Thymus (tissue), 11 donors: Measurements from ENCODE around the gene PI4K2A. TPM values are rescaled to one million over a fixed set of nuclear protein-coding genes. Genes with fewer than 3 reads are reported as not detected.
"Not testable (repeated sequence)": the region's sequence is repeated elsewhere in the genome, so short reads cannot be mapped to it uniquely, and the experiment has no call there.

Experiments used
- DNase-seq, 9 donors: peaks; one replicate each; pipeline ENCODE4 v3.0.0-alpha.2; 2013; ENCODE audit warnings: low spot score in 9 of 9, low read depth in 6 of 9, missing footprints in 1 of 9
- H3K27ac ChIP-seq, 2 donors: one replicate each; pipeline ENCODE4 v1.5.1; 2013; ENCODE audit warnings: control low read depth in 1 of 2, low read depth in 1 of 2, low read length in 1 of 2, mild to moderate bottlenecking in 1 of 2, moderate library complexity in 1 of 2
- H3K27me3 ChIP-seq, 2 donors: one replicate each; pipeline ENCODE4 v1.5.1; 2013; ENCODE audit warnings: low read length in 1 of 2; ENCODE audit not compliant: control insufficient read depth in 2 of 2, insufficient read depth in 1 of 2
- H3K36me3 ChIP-seq, 2 donors: one replicate each; pipeline ENCODE4 v1.5.1; 2013; ENCODE audit warnings: low read length in 1 of 2, mild to moderate bottlenecking in 1 of 2, moderate library complexity in 1 of 2; ENCODE audit not compliant: control insufficient read depth in 2 of 2, insufficient read depth in 2 of 2
- H3K4me1 ChIP-seq, 2 donors: one replicate each; pipeline ENCODE4 v1.5.1; 2013; ENCODE audit warnings: low read length in 2 of 2; ENCODE audit not compliant: control insufficient read depth in 2 of 2, insufficient read depth in 2 of 2
- H3K4me3 ChIP-seq, 2 donors: one replicate each; pipeline ENCODE4 v1.5.1; 2013; ENCODE audit warnings: low read length in 2 of 2, control low read depth in 1 of 2, mild to moderate bottlenecking in 1 of 2
- H3K9me3 ChIP-seq, 2 donors: one replicate each; pipeline ENCODE4 v1.5.1; 2013; ENCODE audit warnings: low read length in 1 of 2, mild to moderate bottlenecking in 1 of 2; ENCODE audit not compliant: control insufficient read depth in 2 of 2, insufficient read depth in 1 of 2
- WGBS: extraction: QIAGEN DNeasy Blood & Tissue Kit; methylation state at CpG from one replicate; pipeline ENCODE4 v1.1.7; 2013; 5-methylcytosine and 5-hydroxymethylcytosine counted together
- polyA plus RNA-seq: library from polyadenylated mRNA; stranded (reverse); fragments of 200-250 nt; gene quantifications from one replicate; pipeline ENCODE4 v1.2.3, GENCODE V29; 2013
- total RNA-seq: library from RNA; stranded (reverse); fragments of 120-200 nt; gene quantifications from one replicate; pipeline ENCODE4 v1.2.4, GENCODE V29; 2013
- donor health status: healthy.

Gene PI4K2A
- total and polyA plus RNA-seq, 2 donors, result 8.9 to 13.5 TPM

- no peaks in the 10 kb centered on the region for H3K9me3 ChIP-seq
- H3K4me1 ChIP-seq, result no peaks in the 10 kb centered on the region
- H3K27me3 ChIP-seq, result no peaks in the 10 kb centered on the region
- H3K4me3 ChIP-seq, result no peak overlapping the region
- H3K36me3 ChIP-seq, result peaks cover 18 to 23% of the 10 kb centered on the region in 2 donors
- no peak overlapping the region for H3K27ac ChIP-seq
- peak in 7 of 9 donors; percentile 21 to 60 (median 48) for DNase-seq
- WGBS, result 100% methylated on average over 2 of the region's 2 CpGs
Observed at GRCh38 chr10:97676770-97677581, 36.5 kb downstream of the PI4K2A start.

- Histone ChIP-seq H3K4me3 (no peak overlapping the region), H3K27ac (no peak overlapping the region), H3K4me1 (no peaks in the 10 kb centered on the region), H3K27me3 (no peaks in the 10 kb centered on the region), H3K9me3 (no peaks in the 10 kb centered on the region), H3K36me3 (peaks cover 9 to 10% of the 10 kb centered on the region in 2 donors)
- DNase-seq, result no peak
- 97% methylated on average over 16 of the region's 16 CpGs for WGBS
Observed at GRCh38 chr10:97679594-97679993, 39.1 kb downstream of the PI4K2A start.

GRCh38 chr10:97682042-97682441 lies 41.6 kb downstream of the PI4K2A start:
- H3K36me3 ChIP-seq, result no peaks in the 10 kb centered on the region
- no peaks in the 10 kb centered on the region for H3K9me3 ChIP-seq
- peaks cover 0 to 9% of the 10 kb centered on the region in 2 donors for H3K27me3 ChIP-seq
- H3K4me3 ChIP-seq, result no peak overlapping the region
- 98% methylated on average over 4 of the region's 4 CpGs for WGBS
- H3K4me1 ChIP-seq, result peaks cover 4 to 11% of the 10 kb centered on the region in 2 donors
- H3K27ac ChIP-seq, result no peak overlapping the region
- DNase-seq, result no peak

- no peak overlapping the region for H3K27ac ChIP-seq
- no peak for DNase-seq
- no peaks in the 10 kb centered on the region for H3K9me3 ChIP-seq
- peaks cover 0 to 9% of the 10 kb centered on the region in 2 donors for H3K27me3 ChIP-seq
- no peak overlapping the region for H3K4me3 ChIP-seq
- no peaks in the 10 kb centered on the region for H3K36me3 ChIP-seq
- peaks cover 10 to 17% of the 10 kb centered on the region in 2 donors for H3K4me1 ChIP-seq
- 94% methylated on average over 9 of the region's 9 CpGs for WGBS
Observed at GRCh38 chr10:97683556-97684367, 43.3 kb downstream of the PI4K2A start.

DNA sequence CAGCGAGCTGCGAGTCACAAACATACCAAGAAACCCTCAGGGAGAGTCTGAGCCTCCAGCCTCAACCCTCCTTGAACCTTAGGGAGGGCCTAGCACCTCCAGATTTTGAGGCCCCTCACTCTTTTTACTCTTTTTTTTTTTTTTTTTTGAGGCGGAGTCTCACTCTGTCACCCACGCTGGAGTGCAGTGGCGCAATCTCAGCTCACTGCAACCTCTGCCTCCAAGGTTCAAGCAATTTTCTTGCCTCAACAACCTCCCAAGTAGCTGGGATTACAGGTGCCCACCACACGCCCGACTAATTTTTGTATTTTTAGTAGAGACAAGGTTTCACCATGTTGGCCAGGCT lies 43.9 kb downstream of the PI4K2A start:
- 97% methylated on average over 7 of the region's 7 CpGs for WGBS
- not testable (repeated sequence) for H3K9me3 ChIP-seq, H3K36me3 ChIP-seq, H3K27ac ChIP-seq, H3K4me3 ChIP-seq, H3K27me3 ChIP-seq, DNase-seq
- H3K4me1 ChIP-seq, result peaks cover 10 to 17% of the 10 kb centered on the region in 2 donors

DNA sequence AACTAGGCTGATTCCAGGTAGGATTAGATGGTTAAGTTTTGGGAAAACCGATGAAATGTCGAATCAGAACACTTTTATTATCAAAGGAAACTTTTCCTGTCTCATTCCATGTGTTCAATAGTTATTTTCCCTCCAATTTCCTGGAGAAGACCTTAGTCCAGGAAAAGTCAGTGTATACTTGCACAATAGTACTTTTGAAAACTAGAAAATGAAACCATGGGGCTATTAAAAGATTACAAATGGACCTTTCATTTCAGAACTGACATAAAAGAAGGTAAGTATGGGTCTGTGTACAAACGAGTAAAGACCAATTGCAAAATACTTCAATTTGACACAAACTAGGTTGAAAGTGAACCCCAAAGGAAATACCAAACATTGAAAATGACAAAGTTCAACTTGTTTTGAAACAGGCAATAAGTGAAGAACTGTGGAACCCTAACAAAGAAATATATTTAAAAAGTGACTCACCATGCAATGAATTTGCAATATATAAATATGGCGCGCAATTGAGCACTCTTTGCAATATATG lies 44.5 kb downstream of the PI4K2A start:
- Histone ChIP-seq H3K36me3 (no peaks in the 10 kb centered on the region), H3K4me3 (no peak overlapping the region), H3K4me1 (peaks cover 10 to 17% of the 10 kb centered on the region in 2 donors), H3K9me3 (no peaks in the 10 kb centered on the region), H3K27ac (no peak overlapping the region), H3K27me3 (peaks cover 0 to 9% of the 10 kb centered on the region in 2 donors)
- 90% methylated on average over 5 of the region's 5 CpGs for WGBS
- DNase-seq, result no peak

GRCh38 chr10:97685395-97685958 lies 45.0 kb downstream of the PI4K2A start:
- Histone ChIP-seq H3K9me3 (no peaks in the 10 kb centered on the region), H3K36me3 (no peaks in the 10 kb centered on the region), H3K27ac (no peak overlapping the region), H3K4me1 (peaks cover 10 to 17% of the 10 kb centered on the region in 2 donors), H3K4me3 (no peak overlapping the region), H3K27me3 (peaks cover 0 to 9% of the 10 kb centered on the region in 2 donors)
- WGBS, result 96% methylated on average over 2 of the region's 2 CpGs
- DNase-seq, result no peak

GRCh38 chr10:97686301-97686961 lies 46.0 kb downstream of the PI4K2A start:
- WGBS, result 24% methylated on average over 14 of the region's 14 CpGs
- Histone ChIP-seq H3K4me1 (peaks cover 10 to 17% of the 10 kb centered on the region in 2 donors), H3K4me3 (peak overlapping the region; percentile 70 to 73), H3K27ac (peak overlapping the region in 1 of 2 donors; percentile 87), H3K36me3 (no peaks in the 10 kb centered on the region), H3K9me3 (no peaks in the 10 kb centered on the region), H3K27me3 (peaks cover 0 to 9% of the 10 kb centered on the region in 2 donors)
- DNase-seq, result no peak
